ENCODE results near the gene NKAIN2.

The NKAIN2 gene

DNA sequence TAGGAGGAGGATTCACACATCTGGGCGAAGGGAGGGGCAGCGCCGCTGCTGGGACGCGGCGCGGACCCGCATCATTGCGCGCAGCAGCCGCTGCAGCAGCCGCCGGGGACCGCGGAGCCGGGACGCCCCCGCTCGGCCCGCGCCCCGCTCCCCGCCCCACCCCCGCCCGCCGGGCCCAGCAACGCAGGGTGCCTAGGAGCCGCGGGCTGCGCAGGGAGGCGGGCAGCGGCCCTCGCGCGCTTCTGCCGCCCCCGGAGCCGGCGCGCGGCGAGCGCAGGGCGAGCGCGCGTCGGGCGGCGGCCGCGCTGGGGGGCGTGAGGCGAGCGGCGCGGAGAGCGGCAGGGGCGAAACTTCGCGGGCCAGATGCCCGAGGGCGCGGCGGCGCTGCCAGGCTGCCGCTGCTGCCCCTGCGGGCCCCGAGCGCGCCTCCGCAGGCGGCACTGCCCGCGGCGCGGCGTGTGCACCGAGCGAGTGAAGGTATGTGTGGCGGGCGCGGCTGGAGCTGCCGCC lies at the start of gene NKAIN2:
Gene NKAIN2, plus strand, starts transcription at position 362 of the 510 bp plus-strand sequence.
- no peak for DNase-seq

DNA sequence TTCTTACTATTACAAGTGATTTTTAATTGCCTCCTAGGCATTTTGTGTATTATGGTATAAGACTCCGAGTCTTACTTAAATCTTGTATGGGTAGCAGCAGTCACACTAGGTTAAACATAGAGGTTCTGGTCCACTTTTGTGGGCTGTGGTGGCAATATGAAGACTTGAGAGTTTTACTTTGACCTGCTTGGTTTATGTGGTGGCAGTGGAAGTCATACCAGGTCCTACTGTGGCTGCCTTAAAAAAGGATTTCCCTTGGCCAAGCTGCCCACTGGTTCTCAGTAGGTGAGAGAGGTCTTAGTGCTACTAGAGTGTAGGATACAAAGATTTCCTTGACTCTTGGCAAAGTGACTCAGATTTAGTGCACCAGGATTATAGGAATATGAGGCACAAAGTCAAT lies 44.2 kb upstream of the NKAIN2 start:
- no peak for DNase-seq

DNA sequence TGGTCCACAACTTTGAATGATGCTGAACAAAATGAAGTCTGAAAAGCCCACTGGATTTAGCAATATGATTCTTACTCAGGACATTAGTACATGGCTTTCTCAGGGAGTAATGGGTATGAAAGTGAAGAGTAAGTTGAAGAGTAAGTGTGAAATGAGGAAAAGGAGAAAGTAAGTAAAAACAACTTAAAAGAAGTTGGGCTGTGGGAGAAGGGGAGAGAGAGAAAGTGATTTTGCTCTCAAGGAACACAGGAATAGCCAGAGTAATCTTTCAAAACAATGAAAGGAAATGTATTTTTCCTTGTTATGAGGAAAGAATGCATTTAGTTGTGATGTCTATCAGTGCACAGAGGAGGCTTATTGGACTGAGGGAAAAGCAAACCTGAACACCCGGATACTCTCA lies 39.8 kb upstream of the NKAIN2 start:
- DNase-seq = no peak

DNA sequence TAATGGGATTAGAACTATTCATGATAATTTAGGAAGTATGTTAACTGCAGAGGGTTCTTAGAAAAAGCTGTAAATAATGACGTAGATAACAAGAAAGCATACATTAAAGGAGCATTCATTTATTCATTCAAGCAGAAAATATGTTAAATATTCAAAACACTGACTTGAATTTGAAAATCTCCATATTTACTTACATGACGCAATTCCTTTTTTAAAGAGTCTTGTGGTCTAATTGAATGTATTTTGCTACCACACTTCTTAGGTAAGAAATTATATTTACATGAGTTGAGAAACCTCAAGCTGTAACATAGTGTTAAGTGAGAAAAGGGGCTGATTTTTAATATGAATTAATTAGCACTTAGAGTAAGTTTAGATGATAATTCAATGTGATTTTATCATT lies 38.9 kb upstream of the NKAIN2 start:
- no peak for DNase-seq

DNA sequence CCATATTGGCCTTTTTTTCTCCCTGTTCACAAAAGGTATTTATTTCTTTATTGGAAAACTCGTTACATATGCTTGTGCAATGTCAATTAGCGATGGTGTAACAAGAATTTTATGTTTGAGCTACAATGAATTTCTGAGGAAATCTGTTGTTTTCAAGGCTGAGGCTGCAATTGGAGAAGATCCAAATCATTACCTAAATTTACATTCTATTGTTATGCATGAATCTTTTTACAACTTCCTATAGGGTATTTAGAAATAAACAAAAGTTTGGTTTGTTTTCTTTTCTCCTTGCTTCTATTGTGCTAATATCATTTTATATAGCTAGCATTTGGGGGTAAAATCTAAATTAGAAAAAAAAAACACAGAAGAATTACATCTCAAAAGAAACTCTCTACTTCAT lies 34.7 kb upstream of the NKAIN2 start:
- no peak for DNase-seq

DNA sequence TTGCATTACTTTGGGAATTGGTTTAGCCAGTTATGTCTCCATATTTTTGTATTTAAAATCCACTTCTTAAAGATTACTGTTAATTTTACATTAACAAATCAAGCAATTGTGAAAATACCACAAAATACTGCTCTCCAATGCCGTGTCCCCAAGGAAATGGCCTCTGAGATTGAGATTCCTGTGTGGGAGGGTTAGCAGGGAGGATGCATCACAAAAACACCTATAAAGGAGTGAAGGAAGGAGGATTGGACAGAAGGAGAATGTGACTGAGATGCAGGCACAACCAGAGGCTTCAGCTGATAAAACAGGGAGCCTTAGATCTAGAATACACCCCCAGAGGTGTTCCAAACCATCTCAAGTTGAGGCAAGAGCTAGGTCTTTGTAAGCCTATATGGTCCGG lies 34.2 kb upstream of the NKAIN2 start:
- DNase-seq = no peak

DNA sequence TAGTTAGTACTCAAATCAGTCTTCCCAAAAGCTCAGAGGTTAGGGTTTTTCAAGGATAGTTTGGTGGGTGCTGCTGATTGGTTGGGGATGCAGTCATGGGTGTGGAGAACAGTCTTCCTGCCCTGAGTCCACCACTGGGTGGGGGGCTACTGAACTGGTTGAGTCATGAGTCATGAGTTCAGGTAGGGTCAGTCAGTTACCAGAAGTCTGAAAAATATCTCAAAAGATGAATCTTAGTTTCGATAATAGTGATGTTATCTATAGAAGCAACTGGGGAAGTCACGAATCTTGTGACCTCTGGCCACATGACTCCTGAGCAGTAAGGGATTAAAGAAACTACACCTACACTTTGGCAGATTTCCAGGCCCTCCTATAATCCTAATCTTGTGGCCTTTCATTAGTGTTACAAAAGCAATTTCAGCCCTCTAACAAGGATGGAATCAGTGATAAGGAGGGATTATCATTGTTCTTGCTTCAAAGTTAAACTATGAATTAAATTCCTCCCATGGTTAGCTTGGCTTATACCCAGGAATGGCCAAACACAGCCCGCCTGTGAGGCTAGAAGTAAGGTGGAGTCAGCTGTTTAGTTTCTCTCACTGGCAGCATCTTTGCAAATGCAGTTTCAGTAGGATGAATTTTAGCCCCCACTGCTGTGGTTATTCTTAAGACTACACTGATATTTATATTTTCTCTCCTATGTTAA lies 33.3 kb upstream of the NKAIN2 start:
- DNase-seq = no peak

DNA sequence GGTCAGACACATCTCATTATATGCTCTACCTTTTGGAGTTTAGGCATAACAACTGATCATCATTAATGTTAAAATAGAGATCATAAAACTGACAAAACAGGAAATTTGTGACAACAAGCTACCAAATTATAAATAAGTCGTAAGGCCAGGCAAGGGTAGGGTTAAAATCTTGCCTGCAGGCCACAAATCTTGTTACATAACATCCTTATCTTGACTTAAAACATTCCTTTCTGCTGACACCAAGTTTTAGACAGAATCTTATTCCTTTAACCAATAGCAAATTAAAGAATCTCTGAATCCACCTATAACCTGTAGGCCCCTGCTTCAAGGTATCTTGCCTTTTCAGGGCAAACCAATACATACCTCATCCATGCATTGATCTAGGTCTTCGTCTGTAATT lies 32.5 kb upstream of the NKAIN2 start:
- DNase-seq = no peak

DNA sequence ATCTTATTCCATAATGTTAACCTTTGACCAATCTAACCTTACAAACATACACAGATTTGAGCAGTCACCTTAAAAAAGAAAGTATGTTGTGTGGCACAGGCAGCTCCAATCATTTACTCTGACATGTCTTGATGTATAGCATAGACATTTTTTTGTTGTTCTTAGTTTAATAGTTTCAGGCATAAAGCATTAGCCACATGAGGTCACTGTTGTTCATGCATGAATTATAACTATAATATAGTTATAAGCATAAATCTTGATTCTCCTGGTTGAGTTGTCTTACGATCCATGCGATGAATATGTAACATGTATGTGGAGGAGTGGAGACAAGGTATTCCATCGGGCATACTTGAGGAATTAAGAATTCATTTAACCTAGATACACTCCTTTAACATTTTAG lies 26.1 kb upstream of the NKAIN2 start:
- DNase-seq = peak; percentile 5

DNA sequence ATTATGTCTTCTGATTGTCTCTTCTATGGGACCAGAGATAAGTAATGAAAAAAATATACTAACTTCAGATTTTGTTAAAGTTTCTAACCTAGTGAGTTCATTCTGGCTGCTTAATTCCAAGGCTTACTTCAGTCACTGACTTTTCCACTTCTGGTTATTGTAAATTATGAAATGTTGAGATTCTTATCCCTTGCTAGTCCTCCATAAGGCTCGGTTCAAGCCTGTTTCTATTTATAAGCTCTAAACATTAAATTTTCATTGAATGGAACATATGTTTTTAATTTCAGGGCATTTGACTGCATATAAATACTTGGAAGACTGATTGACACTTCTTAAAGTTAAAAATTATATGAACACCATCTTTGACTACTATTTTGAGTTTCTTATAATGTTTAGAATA lies 23.6 kb upstream of the NKAIN2 start:
- DNase-seq = no peak

DNA sequence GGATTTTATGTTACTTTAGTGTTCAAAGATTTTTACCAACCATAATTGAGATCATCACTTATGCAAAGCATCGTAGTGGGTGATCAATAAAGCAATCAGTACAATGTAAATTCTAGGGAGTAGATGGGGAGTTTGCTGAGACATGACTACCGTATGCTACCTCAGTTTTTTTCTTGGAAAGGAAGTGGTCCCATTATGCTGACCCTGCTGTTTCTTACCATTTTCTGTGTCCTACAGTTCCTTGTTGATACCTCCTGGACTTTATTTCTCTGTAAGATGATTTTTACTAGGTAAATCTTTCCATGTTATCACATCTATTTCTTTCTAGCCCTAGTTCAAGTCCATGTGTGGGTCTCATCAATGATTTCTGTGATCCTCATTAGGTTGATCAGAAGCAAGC lies 19.3 kb upstream of the NKAIN2 start:
- no peak for DNase-seq

DNA sequence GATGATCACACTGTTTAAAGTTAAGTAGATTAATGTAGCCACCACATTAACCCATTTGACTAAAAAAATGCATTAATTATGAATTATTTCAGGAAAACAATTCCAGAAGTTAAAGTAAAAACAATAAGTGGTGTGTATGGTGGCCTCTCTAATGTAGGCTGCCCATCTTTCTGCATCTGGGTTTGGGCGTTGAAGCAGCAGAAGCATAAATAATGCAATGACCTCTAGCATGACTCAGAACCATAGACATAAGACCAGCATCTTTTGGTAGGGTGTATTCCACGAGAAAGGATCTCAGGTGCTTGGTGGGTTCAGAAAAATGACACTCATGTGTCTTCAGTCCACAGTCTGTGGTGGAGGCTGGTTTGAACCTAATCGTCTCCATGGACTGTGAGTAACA lies 18.6 kb upstream of the NKAIN2 start:
- no peak for DNase-seq

DNA sequence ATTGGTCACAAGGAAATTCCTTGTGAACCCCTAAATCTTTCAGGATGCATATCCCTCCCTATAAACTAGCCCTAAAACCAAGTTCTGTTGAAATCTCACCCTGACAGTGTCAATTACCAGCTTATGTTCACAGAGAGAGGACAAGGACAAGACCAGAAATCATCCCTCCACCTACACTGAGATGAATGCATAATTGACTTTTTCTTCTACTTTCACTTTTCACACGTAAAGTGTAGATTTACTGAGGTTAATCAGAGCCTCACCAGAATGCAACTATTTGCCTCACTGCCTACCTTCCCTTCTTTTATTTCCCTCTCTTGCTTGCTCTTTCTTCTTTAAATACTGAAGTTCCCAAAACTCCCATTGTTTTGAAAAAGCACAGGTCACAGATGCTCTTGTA lies 15.3 kb upstream of the NKAIN2 start:
- no peak for DNase-seq

DNA sequence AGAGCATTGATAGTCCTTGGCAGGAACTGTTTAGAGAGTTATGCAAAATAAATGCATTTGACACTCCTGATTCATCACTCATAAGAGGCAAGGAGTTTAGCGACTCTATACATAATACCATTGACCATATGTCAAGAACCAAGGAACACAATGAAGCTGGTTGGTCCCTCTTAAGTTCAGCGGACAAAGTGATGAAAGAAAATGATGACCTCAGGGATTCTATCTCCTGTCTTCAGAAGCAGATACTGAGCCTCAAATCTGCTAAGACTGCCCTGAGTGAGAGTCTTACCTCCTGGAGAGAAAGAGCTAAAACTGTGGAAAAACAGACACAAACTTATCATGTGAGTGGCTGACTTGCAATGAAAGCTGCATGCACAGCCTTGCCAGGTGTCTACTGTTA lies 9.5 kb upstream of the NKAIN2 start:
- no peak for DNase-seq

DNA sequence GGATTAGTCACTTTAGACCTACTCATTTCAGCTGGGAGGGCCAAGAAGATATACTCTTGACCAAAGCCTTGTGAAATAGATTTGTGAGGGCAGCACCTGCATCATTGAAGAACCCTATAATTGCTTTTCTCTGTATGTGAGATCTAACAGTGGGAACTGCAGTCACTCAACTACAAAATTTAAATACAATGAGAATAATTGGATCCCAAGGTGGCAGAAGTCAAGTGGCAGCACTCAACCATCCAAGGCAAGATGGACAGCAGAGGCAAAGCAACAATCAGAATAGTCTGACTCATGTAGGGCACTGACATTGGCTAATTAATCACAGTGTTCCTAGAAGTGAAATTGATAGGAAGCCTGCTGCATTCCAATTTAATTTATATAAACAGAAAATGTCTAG lies 8.9 kb upstream of the NKAIN2 start:
- DNase-seq = no peak

DNA sequence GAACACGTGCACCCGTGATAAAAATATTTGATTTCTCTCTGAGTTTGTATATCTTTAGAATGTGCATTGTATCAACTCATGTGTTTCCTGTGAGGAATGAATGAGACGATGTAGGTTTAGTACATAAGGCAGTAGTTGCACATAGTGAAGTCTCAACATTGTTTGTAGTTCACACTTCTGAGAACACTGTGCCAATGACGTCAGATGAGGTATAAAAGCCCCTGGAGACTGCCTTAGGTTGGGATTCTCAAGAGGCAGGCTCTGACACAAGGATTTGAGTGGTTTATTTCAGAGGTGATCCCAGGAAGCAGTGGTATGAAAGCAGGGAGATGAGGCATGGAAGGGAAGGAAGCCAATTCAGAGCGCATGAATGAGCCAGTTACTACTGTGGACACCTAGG lies 2.6 kb upstream of the NKAIN2 start:
- no peak for DNase-seq

DNA sequence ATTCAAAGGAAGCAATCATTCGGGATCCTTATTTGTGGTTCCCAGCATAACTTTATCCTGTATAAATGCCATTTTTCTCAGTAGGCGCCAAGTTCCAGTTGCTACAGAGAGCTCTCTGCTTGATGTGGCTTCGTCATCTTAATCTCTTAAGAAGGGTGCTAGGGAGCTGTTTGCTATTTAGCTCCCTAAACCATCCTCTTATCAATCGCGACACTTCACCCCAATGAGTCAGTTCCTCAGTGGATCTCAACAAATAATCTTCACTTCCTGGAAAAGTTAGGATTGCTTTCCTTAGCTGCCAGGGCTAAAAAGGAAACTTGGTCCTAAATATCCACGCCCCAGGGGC lies 1.3 kb upstream of the NKAIN2 start:
- DNase-seq = no peak

DNA sequence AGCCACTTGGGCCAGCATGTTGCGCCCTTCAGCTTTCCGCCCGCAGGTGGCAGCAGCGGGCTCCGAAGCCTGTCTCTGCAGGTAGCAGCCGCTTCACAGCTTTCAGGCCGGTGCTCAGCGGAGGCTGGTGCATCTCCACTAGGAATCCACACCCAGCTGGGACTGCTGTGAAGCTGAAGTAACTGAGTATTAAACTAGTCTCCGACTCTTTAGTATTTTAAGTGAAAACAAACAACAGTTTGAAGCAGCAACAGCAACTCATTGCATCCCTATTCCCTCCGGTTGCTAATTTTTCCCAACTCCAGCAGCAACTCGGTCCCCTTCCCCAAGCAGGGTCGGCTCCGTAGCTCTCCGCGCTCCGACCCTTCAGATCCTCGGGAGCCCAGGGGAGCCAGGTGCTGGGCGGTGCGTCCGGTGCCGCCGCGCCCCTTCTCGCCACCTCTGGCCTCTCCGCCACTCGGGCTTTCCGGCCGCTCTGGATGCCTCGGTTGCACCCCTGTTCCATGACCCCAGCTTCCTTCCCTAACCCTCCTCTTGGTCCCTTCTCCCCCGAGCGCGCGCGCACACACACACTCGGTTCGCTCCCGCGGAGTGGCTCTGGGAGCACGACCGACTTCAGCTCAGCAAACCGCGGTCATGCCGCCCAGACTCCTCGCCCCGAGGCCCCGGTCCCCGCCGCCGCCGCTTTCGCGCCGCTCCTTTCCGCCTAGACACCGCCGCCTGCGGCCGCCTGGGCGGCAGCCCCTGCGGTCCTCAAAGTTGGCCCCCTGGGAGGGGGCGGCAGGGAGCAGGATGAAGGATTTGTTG lies 765 bp upstream of the NKAIN2 start:
- peak; percentile 66 for DNase-seq

DNA sequence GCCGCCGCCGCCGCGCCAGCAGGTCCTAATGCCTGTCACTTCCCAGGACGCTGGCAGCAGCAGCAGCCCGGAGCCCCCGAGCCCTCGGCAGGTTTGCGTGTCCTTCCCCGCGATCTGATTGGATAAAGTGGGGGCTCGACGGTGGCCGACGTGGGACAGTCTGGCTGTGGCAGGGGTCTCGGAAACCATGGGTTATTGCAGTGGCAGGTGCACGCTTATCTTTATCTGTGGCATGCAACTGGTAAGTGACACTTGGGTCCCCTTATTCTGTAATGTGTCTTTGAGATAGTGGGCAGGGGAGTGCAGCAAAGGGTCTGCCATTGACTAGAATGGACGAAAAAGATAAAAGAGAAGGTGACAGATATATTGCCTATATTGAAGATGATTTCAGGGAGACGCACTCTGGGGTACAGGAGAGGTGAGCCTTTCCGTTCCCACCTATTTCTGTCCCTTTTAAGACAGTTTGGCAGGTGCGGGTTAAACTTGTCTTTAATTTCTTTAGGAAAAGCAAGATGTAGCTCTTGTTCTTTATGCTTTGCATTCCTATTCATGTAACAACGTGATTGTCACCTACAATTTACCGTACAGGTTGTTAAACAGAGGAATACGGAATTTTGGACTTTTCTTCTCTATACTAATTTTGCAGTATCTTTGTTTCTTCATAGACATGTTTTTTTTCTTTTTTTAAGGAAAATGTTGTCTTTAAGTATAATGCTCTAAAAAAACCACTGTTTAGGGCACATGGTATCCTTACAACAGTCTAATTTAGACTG lies 535 bp downstream of the NKAIN2 start:
- DNase-seq = no peak

DNA sequence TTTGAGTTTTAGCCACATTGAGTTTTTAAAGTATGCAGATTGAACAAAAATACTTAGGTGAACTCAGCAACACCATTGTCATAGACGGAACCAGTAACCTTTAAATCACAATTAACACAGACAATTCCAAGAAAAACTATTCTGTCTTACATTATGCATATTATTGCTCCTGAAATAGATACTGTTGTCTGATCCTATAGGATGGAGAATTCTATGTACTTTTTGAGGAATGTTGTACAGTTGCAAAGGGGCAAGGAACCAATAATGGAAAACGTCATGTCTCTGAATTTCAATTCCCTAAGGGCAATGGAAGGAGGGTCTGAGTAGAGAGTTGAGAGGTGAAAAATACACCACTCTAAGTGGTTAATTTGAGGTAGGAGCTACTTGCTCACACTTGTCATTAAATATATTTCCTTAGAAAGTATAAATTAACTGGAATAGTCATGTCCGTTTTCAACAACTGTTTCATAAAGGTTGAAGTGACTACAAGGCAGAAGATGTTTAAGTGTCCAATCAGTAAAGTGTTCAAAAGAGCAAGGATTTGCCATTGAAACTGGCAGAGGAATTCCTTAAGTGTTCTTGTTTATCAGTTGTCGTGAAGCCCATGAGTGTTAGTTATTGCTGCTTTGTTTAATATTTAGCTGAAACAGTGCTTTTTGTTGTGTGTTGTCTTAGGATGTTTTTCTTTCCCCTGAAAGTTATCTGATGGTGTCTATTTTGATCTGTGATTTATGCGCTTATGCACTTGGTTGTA lies 1.3 kb downstream of the NKAIN2 start:
- no peak for DNase-seq

DNA sequence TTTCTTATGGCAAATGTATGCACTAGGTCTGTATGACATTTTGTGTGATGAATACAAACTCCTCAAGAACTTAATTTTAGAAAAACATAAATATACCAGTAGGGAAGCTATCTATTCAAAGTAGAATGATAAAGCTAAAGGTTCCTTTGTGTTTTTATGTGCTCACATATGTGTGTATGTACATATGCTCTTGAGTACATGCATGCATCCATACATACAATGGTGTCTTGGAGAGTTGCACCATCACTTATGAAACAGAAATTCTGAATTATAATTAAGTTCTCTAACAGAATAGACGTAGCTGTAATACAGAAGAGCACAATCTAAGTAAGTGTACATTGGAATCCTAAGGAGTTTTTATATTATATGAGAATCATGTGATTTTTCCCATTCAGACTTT lies 2.3 kb downstream of the NKAIN2 start:
- no peak for DNase-seq

DNA sequence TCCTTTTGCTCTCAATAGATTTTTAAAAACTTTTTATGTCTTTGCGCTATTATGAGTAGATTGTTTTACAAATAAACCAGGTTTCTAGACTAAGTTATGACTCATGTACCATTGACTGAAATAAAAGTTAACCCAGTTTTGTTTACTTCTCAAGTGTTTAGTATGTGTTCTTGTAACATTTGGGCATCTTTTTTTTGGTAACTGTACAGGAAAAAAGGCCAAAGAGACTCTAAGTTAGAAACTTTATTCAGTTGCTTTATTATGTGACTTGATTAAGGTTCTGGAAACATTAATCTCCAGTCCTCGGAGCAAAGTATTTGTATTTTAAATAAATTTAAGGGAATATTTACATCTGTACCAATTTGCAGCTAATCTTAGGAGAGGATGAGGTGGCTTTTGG lies 2.9 kb downstream of the NKAIN2 start:
- DNase-seq = no peak

DNA sequence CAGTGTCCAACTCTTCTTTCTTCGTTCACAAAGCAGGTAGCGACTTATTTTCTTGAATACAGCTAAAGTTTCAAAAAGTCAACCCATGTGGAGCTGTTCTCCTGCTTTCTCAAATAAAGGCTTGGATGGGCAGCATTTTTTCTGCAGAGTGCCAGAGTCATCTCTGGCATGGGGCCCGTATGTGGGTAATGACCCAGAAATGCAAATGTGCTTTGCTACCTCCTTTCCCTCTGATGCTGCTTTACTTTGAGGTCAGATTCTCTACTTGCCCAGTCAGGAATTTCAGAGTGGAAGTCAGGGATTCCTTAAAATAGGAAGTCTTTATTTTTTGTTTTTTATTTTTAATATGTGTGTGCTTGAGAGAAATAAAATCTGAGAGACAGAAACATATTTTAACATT lies 4.9 kb downstream of the NKAIN2 start:
- DNase-seq = no peak
